ENCODE measurements around the gene ABHD6.

The ABHD6 gene

GRCh38 chr3:58307639-58308215 lies 70.1 kb downstream of the ABHD6 start:
- H3K79me1 ChIP-seq (ENCODE audit: low read length) = peaks cover 4% of the 10 kb centered on the region
- H3K4ac ChIP-seq (ENCODE audit: low read depth, low read length) = peak overlapping the region; percentile 94
- H3K4me1 ChIP-seq (ENCODE audit: control insufficient read depth in 1 of 2, insufficient read depth in 2 of 2, low read length in 2 of 2) = peaks cover 3 to 6% of the 10 kb centered on the region in 2 experiments
- H3K4me3 ChIP-seq (ENCODE audit: low read depth, low read length) = no peak overlapping the region
- no peak overlapping the region for H4K8ac ChIP-seq (ENCODE audit: low read depth, low read length)
- peaks cover 10% of the 10 kb centered on the region for H3K79me2 ChIP-seq (ENCODE audit: control insufficient read depth, insufficient read depth, low read length, poor library complexity)
- H2BK120ac ChIP-seq (ENCODE audit: insufficient read depth, low read length, poor library complexity) = no peak overlapping the region
- H2AK5ac ChIP-seq (ENCODE audit: low read length) = no peak overlapping the region
- H3K36me3 ChIP-seq (ENCODE audit: control insufficient read depth in 1 of 2, insufficient read depth in 2 of 2, low read length in 2 of 2) = peaks cover 17 to 23% of the 10 kb centered on the region in 2 experiments
- no peak overlapping the region for H3K9ac ChIP-seq (ENCODE audit: low read length)
- H3K14ac ChIP-seq (ENCODE audit: low read length) = no peak overlapping the region
- WGBS (ENCODE audit: extremely low coverage, insufficient coverage, insufficient read length) = no CpG with 5 or more reads among the region's 10 CpGs
- H3K18ac ChIP-seq (ENCODE audit: low read length) = no peak overlapping the region
- peak overlapping the region; percentile 51 for H4K12ac ChIP-seq (ENCODE audit: low read depth, low read length)
- H2BK5ac ChIP-seq (ENCODE audit: low read depth, low read length, poor library complexity) = no peak overlapping the region
- no peak overlapping the region for H2BK12ac ChIP-seq (ENCODE audit: low read length)
- DNase-seq = peak; percentile 4 to 75
- no peak overlapping the region for H3K27ac ChIP-seq (ENCODE audit: low read depth, low read length)
- peak overlapping the region; percentile 82 for H3K4me2 ChIP-seq (ENCODE audit: low read length)
- no peaks in the 10 kb centered on the region for H3K9me3 ChIP-seq (ENCODE audit: insufficient read depth, low read depth, low read length)
- H2AFZ ChIP-seq (ENCODE audit: insufficient read depth, low read length, poor library complexity) = no peak overlapping the region
- no peak overlapping the region for H3K23ac ChIP-seq (ENCODE audit: low read length)
- H4K91ac ChIP-seq (ENCODE audit: low read depth, low read length) = no peak overlapping the region
- H3K27me3 ChIP-seq (ENCODE audit: insufficient read depth, low read length) = no peaks in the 10 kb centered on the region

- Histone ChIP-seq H3K4ac (ENCODE audit: low read depth, low read length) (peak overlapping the region; percentile 60), H3K79me2 (ENCODE audit: control insufficient read depth, insufficient read depth, low read length, poor library complexity) (peaks cover 10% of the 10 kb centered on the region), H3K18ac (ENCODE audit: low read length) (no peak overlapping the region), H3K9me3 (ENCODE audit: insufficient read depth, low read depth, low read length) (no peaks in the 10 kb centered on the region), H4K8ac (ENCODE audit: low read depth, low read length) (no peak overlapping the region), H3K14ac (ENCODE audit: low read length) (no peak overlapping the region), H3K4me1 (ENCODE audit: control insufficient read depth in 1 of 2, insufficient read depth in 2 of 2, low read length in 2 of 2) (peaks cover 3 to 6% of the 10 kb centered on the region in 2 experiments), H3K4me3 (ENCODE audit: low read depth, low read length) (no peak overlapping the region), H4K91ac (ENCODE audit: low read depth, low read length) (no peak overlapping the region), H3K36me3 (ENCODE audit: control insufficient read depth in 1 of 2, insufficient read depth in 2 of 2, low read length in 2 of 2) (peaks cover 21 to 28% of the 10 kb centered on the region in 2 experiments), H2AFZ (ENCODE audit: insufficient read depth, low read length, poor library complexity) (no peak overlapping the region), H2BK120ac (ENCODE audit: insufficient read depth, low read length, poor library complexity) (no peak overlapping the region), H3K27me3 (ENCODE audit: insufficient read depth, low read length) (no peaks in the 10 kb centered on the region), H3K9ac (ENCODE audit: low read length) (no peak overlapping the region), H4K12ac (ENCODE audit: low read depth, low read length) (no peak overlapping the region), H3K4me2 (ENCODE audit: low read length) (no peak overlapping the region), H3K79me1 (ENCODE audit: low read length) (peaks cover 4% of the 10 kb centered on the region), H3K27ac (ENCODE audit: low read depth, low read length) (no peak overlapping the region), H2BK5ac (ENCODE audit: low read depth, low read length, poor library complexity) (no peak overlapping the region), H3K23ac (ENCODE audit: low read length) (no peak overlapping the region), H2AK5ac (ENCODE audit: low read length) (no peak overlapping the region), H2BK12ac (ENCODE audit: low read length) (no peak overlapping the region)
- no CpG with 5 or more reads among the region's 1 CpG for WGBS (ENCODE audit: extremely low coverage, insufficient coverage, insufficient read length)
- no peak for DNase-seq
These were observed 71.1 kb downstream of the ABHD6 start for GRCh38 chr3:58308728-58309127.

GRCh38 chr3:58317811-58318210 lies 80.2 kb downstream of the ABHD6 start:
- no peak overlapping the region for H3K4ac ChIP-seq (ENCODE audit: low read depth, low read length)
- DNase-seq = no peak
- H3K14ac ChIP-seq (ENCODE audit: low read length) = no peak overlapping the region
- H4K91ac ChIP-seq (ENCODE audit: low read depth, low read length) = no peak overlapping the region
- no CpG with 5 or more reads among the region's 2 CpGs for WGBS (ENCODE audit: extremely low coverage, insufficient coverage, insufficient read length)
- H3K9me3 ChIP-seq (ENCODE audit: insufficient read depth, low read depth, low read length) = no peaks in the 10 kb centered on the region
- peak overlapping the region; percentile 59 for H3K9ac ChIP-seq (ENCODE audit: low read length)
- H3K79me2 ChIP-seq (ENCODE audit: control insufficient read depth, insufficient read depth, low read length, poor library complexity) = no peaks in the 10 kb centered on the region
- H3K4me3 ChIP-seq (ENCODE audit: low read depth, low read length) = no peak overlapping the region
- no peak overlapping the region for H3K18ac ChIP-seq (ENCODE audit: low read length)
- no peaks in the 10 kb centered on the region for H3K27me3 ChIP-seq (ENCODE audit: insufficient read depth, low read length)
- no peaks in the 10 kb centered on the region for H3K79me1 ChIP-seq (ENCODE audit: low read length)
- H2AFZ ChIP-seq (ENCODE audit: insufficient read depth, low read length, poor library complexity) = no peak overlapping the region
- no peak overlapping the region for H4K12ac ChIP-seq (ENCODE audit: low read depth, low read length)
- no peak overlapping the region for H3K23ac ChIP-seq (ENCODE audit: low read length)
- H2BK12ac ChIP-seq (ENCODE audit: low read length) = no peak overlapping the region
- H3K36me3 ChIP-seq (ENCODE audit: control insufficient read depth in 1 of 2, insufficient read depth in 2 of 2, low read length in 2 of 2) = peaks cover 17 to 28% of the 10 kb centered on the region in 2 experiments
- H3K4me2 ChIP-seq (ENCODE audit: low read length) = no peak overlapping the region
- no peak overlapping the region for H2BK5ac ChIP-seq (ENCODE audit: low read depth, low read length, poor library complexity)
- H2AK5ac ChIP-seq (ENCODE audit: low read length) = no peak overlapping the region
- H4K8ac ChIP-seq (ENCODE audit: low read depth, low read length) = no peak overlapping the region
- H3K27ac ChIP-seq (ENCODE audit: low read depth, low read length) = no peak overlapping the region
- no peak overlapping the region for H2BK120ac ChIP-seq (ENCODE audit: insufficient read depth, low read length, poor library complexity)
- no peaks in the 10 kb centered on the region for H3K4me1 ChIP-seq (ENCODE audit: control insufficient read depth in 1 of 2, insufficient read depth in 2 of 2, low read length in 2 of 2)

- Histone ChIP-seq H3K27ac (ENCODE audit: low read depth, low read length) (no peak overlapping the region), H3K4ac (ENCODE audit: low read depth, low read length) (no peak overlapping the region), H4K12ac (ENCODE audit: low read depth, low read length) (no peak overlapping the region), H3K18ac (ENCODE audit: low read length) (no peak overlapping the region), H4K91ac (ENCODE audit: low read depth, low read length) (no peak overlapping the region), H4K8ac (ENCODE audit: low read depth, low read length) (no peak overlapping the region), H3K4me2 (ENCODE audit: low read length) (no peak overlapping the region), H3K9ac (ENCODE audit: low read length) (no peak overlapping the region), H2AK5ac (ENCODE audit: low read length) (no peak overlapping the region), H2BK12ac (ENCODE audit: low read length) (no peak overlapping the region), H3K4me3 (ENCODE audit: low read depth, low read length) (no peak overlapping the region), H3K79me1 (ENCODE audit: low read length) (no peaks in the 10 kb centered on the region), H3K23ac (ENCODE audit: low read length) (no peak overlapping the region), H3K27me3 (ENCODE audit: insufficient read depth, low read length) (no peaks in the 10 kb centered on the region), H3K36me3 (ENCODE audit: control insufficient read depth in 1 of 2, insufficient read depth in 2 of 2, low read length in 2 of 2) (peaks cover 6 to 16% of the 10 kb centered on the region in 2 experiments), H3K14ac (ENCODE audit: low read length) (no peak overlapping the region), H2BK120ac (ENCODE audit: insufficient read depth, low read length, poor library complexity) (no peak overlapping the region), H3K9me3 (ENCODE audit: insufficient read depth, low read depth, low read length) (no peaks in the 10 kb centered on the region), H3K79me2 (ENCODE audit: control insufficient read depth, insufficient read depth, low read length, poor library complexity) (no peaks in the 10 kb centered on the region), H2BK5ac (ENCODE audit: low read depth, low read length, poor library complexity) (no peak overlapping the region), H3K4me1 (ENCODE audit: control insufficient read depth in 1 of 2, insufficient read depth in 2 of 2, low read length in 2 of 2) (no peaks in the 10 kb centered on the region), H2AFZ (ENCODE audit: insufficient read depth, low read length, poor library complexity) (no peak overlapping the region)
- WGBS (ENCODE audit: extremely low coverage, insufficient coverage, insufficient read length) = no CpG with 5 or more reads among the region's 7 CpGs
- no peak for DNase-seq
These were observed 84.2 kb downstream of the ABHD6 start for GRCh38 chr3:58321791-58322190.
